Mononuclear cell (primary cell): ENCODE measurements around the gene XKR7. TPM values are rescaled to one million over a fixed set of nuclear protein-coding genes. Genes with fewer than 3 reads are reported as not detected.

Experiments
- H3K27me3 ChIP-seq: 2 replicates; pipeline ENCODE4 v1.6.0; 2011; ENCODE audit warnings: low read length, control low read depth; ENCODE audit not compliant: insufficient read depth
- H3K4me1 ChIP-seq: 2 replicates; pipeline ENCODE4 v1.5.1; 2011; ENCODE audit warnings: mild to moderate bottlenecking, low read length, control low read depth; ENCODE audit not compliant: insufficient read depth
- H3K4me3 ChIP-seq: 2 replicates; pipeline ENCODE4 v1.5.1; 2011; ENCODE audit warnings: mild to moderate bottlenecking, low read length, moderate library complexity
- H3K9me3 ChIP-seq: 2 replicates; pipeline ENCODE4 v1.5.1; 2011; ENCODE audit warnings: low read depth, mild to moderate bottlenecking, control low read depth, low read length
- total RNA-seq: library from RNA; depleted of rRNA; stranded (reverse); fragments of >200 nt; gene quantifications from one replicate; pipeline ENCODE4 v1.2.3, GENCODE V29; 2012

The XKR7 gene
- total RNA-seq, 1 donor, result under 0.01 TPM

DNA sequence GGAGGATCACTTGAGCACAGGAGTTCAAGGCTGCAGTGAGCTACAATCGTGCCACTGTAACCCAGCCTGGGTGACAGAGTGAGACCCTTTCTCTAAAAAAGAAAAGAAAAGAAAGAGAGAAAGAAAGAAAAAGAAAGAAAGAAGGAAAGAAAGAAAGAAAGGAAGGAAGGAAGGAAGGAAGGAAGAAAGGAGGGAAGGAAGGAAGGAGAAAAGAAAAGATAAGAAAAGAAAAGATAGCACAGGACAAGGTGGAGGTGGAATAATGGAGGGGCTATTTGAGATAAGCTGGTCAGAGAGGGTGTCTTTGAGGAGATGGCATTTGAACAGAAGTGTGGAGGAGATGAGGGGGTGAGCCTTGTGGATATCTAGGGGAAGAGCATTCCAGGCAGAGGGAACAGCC, 13.5 kb upstream of the XKR7 start:
- peaks cover 2% of the 10 kb centered on the region for H3K27me3 ChIP-seq
- H3K4me3 ChIP-seq, result no peak overlapping the region

DNA sequence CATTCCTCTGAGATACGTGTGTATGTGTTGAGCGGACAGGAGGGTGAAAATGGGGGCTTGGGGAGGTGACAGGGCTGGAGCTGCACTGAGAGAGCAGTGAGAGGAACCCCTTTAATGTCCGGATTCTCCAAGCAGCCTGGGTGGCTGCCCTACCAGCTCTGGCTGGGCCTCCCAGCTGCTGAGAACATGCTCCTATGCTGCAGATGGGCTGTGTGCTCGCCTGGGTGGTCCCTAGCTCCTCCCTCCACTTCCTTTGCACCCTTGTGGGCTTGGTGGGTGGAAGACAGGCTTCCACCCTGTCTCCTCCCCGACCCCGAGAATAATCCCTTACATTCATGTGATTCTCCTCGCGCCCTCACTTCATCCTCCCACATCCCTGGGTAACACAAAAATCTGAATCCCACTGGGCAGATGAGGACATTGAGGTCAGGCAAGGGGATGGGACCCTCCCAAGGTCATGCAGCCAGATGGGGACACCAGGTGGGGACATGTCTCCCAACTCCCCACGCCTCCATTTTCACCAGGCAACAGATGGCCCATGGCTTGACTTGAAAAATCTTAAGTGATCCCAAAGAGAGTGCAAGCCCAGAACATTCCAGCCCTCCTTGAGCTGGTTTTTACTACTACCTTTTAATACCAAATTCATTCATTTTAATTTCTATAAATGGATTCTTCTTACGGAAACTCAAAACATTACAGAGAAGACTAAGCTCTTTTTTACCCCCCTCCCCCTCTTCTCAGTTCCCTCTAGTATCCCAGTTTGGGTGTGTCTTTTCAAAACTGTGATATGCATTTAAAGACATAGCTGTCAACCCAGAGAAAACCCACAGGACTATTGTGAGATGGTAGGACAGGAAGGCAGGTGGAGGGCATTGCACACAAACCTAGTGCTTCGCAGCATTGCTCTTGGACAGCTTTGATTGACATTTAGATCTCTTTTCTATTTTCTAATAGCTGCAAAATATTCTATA, 11.1 kb upstream of the XKR7 start:
- Histone ChIP-seq H3K9me3 (no peaks in the 10 kb centered on the region), H3K4me1 (peaks cover 3% of the 10 kb centered on the region), H3K27me3 (peaks cover 2% of the 10 kb centered on the region), H3K4me3 (no peak overlapping the region)

More for the DNA sequence above, 13.5 kb upstream of the XKR7 start:
- Histone ChIP-seq H3K9me3 (no peaks in the 10 kb centered on the region), H3K4me1 (peaks cover 21% of the 10 kb centered on the region)

DNA sequence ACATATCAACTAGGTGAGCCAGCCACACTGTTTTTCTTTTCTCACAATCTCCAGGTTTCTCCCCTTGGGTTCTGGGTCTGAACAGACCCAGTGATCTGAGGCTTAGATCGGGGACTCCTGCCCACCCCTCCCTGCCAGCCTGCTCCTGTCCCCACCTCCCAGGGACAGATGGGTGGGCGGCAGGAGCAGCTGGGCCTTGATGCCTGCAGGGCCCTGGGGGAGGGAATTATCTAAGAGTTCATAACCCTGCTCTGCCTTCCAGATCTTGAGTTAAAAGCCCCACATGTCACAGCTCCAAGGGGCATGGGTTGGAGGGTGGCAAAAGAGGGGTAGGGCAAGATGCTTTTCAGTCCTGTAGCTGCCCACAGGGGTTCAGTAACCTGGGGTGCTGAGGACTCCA, 5.2 kb upstream of the XKR7 start:
- Histone ChIP-seq H3K4me1 (no peaks in the 10 kb centered on the region), H3K4me3 (no peak overlapping the region), H3K27me3 (peaks cover 16% of the 10 kb centered on the region), H3K9me3 (no peaks in the 10 kb centered on the region)

DNA sequence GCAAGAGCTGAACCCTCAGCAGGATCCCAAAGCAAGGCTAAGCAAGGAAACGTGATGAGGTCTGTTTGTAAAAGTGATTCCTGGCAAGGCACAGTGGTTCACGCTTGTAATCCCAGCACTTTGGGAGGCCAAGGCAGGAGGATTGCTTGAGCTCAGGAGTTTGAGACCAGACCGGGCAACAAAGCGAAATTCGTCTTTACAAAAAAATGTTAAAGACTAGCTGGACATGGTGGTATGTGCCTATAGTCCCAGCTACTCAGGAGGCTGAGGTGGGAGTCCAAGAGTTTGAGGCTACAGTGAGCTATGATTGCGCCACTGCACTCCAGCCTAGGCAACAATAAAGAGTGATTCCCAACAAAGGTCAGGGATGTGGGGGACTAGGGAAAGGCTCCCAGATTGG, 4.1 kb upstream of the XKR7 start:
- peaks cover 6% of the 10 kb centered on the region for H3K4me1 ChIP-seq
- no peak overlapping the region for H3K4me3 ChIP-seq
- peaks cover 16% of the 10 kb centered on the region for H3K27me3 ChIP-seq
- H3K9me3 ChIP-seq, result no peaks in the 10 kb centered on the region

DNA sequence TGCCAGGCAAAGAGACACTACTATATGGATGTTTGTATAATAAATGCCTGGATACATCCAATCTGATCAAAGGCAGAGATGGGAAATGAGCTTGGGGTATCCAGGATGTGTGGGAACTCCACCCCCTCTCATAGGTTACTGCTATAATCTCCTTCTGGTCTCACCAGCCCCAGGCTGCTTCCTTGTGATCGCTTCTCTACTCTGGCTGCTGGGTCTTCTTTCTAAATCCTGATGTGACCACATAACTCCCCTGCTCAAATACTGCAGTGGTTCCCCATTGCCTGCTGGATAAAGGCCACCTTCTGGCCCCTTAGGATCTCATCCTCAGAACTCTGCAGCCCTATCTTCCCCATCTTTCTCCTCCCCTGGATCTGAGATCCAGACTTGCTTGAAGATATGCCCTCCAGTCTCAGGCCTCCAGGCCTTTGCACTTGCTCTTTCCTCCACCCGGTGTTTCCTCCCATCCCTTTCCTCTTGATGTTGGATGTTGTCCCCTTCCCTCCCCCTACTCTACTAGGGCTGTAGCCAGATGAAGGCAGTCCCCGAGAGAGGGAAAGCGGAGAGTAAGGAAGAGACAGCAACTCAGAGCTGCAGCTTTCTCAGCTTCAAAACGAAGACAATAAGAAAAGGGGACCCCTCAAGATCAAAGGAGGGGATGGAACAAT, 828 bp upstream of the XKR7 start:
- peaks cover 8% of the 10 kb centered on the region for H3K4me1 ChIP-seq
- peaks cover 33% of the 10 kb centered on the region for H3K27me3 ChIP-seq
- no peak overlapping the region for H3K4me3 ChIP-seq
- H3K9me3 ChIP-seq, result no peaks in the 10 kb centered on the region

DNA sequence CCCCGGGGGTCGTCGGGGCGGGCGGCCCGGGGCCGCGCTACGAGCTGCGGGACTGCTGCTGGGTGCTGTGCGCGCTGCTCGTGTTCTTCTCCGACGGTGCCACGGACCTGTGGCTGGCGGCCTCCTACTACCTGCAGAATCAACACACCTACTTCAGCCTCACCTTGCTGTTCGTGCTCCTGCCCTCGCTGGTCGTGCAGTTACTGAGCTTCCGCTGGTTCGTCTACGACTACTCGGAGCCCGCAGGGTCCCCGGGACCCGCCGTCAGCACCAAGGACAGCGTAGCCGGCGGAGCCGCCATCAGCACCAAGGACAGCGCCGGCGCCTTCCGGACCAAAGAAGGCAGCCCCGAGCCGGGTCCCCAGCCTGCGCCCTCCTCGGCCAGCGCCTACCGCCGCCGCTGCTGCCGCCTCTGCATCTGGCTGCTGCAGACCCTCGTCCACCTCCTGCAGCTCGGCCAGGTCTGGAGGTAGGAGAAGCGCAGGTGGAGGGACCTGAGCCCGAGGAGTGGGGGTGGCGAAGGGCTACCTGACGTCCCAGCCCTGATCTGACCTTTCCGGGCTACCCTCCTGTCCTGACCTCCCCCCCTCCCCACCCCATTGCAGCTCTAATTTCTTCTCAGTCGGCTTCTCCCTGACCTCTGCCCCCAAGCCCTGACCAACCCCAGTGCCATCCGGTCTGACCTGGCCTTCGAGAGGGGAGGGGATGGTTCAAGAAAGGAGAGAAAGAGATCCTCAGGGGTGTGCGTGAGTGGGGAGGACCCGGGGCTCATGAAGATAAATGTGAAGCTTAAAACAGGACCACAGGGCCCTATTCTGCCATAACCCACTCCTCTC, 558 bp downstream of the XKR7 start:
- H3K4me1 ChIP-seq, result peaks cover 8% of the 10 kb centered on the region
- peak overlapping the region; percentile 13 for H3K4me3 ChIP-seq
- H3K27me3 ChIP-seq, result peaks cover 33% of the 10 kb centered on the region
- H3K9me3 ChIP-seq, result no peaks in the 10 kb centered on the region

DNA sequence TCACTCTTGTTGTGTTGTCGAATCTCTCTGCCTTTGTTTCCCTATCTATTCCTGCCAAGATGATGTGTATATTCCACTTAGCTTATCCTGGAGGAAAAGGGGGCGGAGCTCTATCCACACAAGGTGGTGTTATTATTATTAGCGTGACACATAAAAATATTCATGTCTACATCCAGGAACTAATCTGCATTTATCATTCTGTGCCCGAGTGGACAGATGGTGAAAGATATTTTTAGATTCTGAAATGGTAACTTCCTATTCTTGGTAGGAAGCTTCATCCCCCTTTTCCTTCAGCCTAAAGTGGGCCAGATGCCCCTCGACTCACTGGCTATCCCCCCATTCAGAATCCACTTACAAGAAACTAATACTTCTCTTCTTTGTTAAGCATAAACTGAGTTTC, 2.0 kb downstream of the XKR7 start:
- Histone ChIP-seq H3K4me3 (no peak overlapping the region), H3K9me3 (no peaks in the 10 kb centered on the region), H3K27me3 (peaks cover 30% of the 10 kb centered on the region), H3K4me1 (peaks cover 8% of the 10 kb centered on the region)

DNA sequence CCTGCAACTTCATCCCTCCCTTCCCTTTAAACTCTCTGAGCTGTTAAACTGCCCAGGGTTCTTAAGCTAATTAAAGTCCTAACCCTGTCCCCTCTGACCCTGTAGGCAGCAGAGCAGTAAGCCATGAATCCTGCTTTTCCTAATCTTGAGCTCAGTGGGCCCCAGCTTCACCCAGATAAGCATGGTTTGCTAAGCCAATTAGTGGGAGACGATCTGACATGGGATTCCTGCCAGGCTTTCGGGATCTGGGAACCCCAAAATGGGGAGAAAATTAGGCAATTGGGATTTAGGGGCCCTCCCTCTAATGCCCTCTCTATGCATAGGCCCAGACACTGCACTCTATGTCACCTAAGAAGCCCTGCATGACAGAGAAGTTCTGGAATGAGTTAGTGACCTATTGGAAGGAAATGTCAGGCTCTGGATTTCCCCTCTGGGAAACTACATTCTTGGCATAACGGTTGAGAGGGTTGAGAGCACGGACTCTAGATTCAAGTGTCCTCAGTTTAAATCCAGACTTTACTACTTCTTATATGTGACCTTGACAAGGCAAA, 4.6 kb downstream of the XKR7 start:
- Histone ChIP-seq H3K4me1 (peaks cover 8% of the 10 kb centered on the region), H3K4me3 (no peak overlapping the region), H3K27me3 (peaks cover 17% of the 10 kb centered on the region), H3K9me3 (no peaks in the 10 kb centered on the region)

DNA sequence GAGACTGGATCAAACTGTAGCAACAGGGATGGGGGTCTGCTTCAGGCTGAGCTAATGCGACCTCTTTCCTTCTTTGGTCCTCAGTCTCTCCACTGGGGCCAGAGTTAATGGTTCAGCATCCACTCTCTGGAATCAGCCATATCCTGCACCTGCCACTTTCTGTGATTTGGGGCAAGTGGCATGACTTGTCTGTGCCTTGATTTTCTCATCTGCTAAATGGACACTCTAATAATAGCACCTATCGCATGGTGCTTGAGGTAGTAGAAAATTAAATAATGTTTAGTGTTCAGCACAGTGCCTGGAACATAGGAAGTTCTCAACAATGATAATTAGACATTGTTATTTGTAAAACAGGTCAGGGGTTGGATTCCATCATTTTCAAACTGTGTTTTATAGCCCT, 6.3 kb downstream of the XKR7 start:
- peaks cover 13% of the 10 kb centered on the region for H3K27me3 ChIP-seq
- H3K4me1 ChIP-seq, result no peaks in the 10 kb centered on the region
- no peak overlapping the region for H3K4me3 ChIP-seq
- no peaks in the 10 kb centered on the region for H3K9me3 ChIP-seq

DNA sequence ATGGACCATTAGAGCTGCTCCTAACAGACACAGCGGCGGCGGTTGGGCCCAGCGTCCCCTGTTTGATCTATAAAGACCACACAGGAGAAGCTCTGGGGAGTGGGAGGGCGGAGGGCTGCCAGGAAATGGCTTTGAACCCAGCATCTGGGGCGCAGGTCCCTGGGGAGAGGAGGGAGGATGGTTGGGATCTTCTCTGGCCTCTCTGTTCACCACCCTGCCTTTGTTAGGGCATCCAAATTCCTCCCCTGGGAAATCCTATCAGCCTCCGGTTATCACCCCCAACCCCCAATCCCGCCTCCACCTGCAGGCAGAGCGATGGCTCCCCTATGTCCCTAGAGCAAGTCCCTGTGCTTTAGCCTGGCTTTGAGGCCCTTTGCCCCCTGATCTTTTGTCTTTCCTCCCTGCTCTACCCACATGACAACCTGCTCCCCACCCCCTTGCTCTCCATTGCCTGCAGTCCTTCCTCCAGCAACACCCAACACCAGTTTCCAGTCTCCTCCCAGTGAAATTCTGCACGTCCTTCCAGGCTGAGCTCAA, 7.1 kb downstream of the XKR7 start:
- Histone ChIP-seq H3K9me3 (no peaks in the 10 kb centered on the region), H3K4me1 (no peaks in the 10 kb centered on the region), H3K4me3 (no peak overlapping the region), H3K27me3 (peaks cover 8% of the 10 kb centered on the region)

DNA sequence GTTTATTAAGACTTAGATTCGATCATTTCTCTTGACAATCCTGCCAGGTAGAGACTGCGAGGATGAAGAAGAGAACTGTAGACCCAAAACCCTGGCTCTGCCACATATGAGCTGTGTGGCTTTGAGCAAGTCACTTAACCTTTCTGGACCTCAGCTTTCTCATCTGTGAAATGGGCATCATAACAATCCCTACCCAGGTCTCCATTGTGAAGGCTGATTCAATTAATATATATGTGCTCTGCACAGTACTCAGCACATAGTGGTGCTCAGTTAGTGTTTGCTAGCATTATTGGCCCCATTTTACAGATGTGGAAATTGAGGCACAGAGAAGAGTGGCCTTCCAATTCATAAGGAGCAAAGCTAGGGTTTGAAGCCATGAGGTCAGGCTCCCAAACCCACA, 7.9 kb downstream of the XKR7 start:
- peaks cover 3% of the 10 kb centered on the region for H3K27me3 ChIP-seq
- no peak overlapping the region for H3K4me3 ChIP-seq
- H3K9me3 ChIP-seq, result no peaks in the 10 kb centered on the region
- no peaks in the 10 kb centered on the region for H3K4me1 ChIP-seq

DNA sequence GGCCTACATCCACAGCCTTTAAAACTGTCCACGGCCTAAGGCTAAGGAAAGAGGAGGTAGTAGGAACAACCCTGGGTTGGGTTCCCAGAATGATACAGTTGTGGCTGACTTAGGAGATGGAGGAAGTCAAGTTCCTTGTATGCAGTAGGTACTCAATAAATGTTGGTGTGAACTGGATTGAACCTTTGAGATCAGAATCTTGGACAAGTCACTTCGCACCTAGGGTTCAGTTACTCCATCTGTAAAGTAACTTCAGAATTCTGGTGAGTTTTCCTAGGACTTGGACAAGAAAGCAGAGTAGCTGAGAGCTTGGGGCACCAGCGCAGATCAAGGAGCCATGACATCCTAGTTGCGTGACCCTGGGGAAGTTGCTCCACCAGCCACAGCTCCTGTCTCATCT, 9.1 kb downstream of the XKR7 start:
- Histone ChIP-seq H3K27me3 (no peaks in the 10 kb centered on the region), H3K4me1 (no peaks in the 10 kb centered on the region), H3K9me3 (no peaks in the 10 kb centered on the region), H3K4me3 (no peak overlapping the region)

DNA sequence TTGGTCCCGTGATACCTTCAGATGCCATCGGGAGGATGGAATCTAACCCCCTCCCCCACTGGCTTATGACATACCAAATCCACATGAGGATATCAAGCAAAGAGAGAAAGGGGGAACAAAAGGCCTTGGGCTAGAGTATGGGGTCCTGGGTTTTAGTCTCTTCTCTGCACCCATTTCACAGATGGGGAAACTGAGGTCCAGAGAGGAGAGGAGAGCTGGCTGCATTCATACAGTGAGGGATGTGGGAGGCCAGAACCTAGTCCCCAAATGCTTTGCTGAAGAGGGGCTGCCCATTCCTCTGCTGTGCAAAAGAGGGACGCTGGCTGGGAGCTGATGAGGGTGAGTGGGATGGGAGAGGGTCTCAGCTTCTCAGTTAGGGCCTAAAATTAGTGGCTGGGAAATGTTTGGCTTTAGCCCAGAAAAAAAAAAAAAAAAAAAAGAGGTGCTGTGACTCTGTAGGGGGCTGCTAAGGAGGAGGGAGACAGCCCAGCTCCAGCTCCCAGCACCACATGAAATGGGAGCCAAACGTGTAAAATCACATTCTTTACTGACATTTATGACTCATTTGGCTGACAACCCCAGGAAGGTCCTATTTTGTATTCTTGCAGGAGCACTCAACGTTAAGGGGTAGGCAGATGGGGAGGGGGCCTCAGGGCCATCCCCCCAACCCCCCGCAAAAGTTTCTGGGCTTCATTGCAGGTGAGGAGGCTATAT, 11.9 kb downstream of the XKR7 start:
- Histone ChIP-seq H3K4me1 (no peaks in the 10 kb centered on the region), H3K9me3 (no peaks in the 10 kb centered on the region), H3K4me3 (no peak overlapping the region), H3K27me3 (no peaks in the 10 kb centered on the region)

DNA sequence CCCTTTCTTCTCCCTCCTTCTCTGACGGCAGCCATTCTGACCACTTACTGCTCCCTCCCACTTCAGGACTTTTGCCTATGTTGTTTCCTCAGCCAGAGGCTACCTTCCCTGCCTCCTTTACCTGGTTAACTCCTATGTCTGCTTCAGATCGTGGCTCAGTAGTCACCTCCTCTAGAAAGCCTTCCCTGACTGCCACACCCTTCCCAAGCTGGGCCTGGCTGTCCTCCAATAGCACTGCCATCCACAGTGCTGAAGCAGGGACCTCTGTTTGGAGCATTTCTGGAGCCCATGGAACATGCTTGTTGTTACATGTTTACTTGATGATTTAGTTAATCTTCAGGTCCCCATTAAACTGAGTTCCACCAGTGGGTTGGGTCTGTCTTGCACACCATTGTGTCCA, 13.8 kb downstream of the XKR7 start:
- Histone ChIP-seq H3K27me3 (no peaks in the 10 kb centered on the region), H3K4me3 (no peak overlapping the region), H3K4me1 (no peaks in the 10 kb centered on the region), H3K9me3 (no peaks in the 10 kb centered on the region)
